ENCODE measurements around the gene GRIK3. TPM values are rescaled to one million over a fixed set of nuclear protein-coding genes. Genes with fewer than 3 reads are reported as not detected.

GRIK3 gene
- total and polyA plus RNA-seq, 7 experiments from 2014 or later: not detected

DNA sequence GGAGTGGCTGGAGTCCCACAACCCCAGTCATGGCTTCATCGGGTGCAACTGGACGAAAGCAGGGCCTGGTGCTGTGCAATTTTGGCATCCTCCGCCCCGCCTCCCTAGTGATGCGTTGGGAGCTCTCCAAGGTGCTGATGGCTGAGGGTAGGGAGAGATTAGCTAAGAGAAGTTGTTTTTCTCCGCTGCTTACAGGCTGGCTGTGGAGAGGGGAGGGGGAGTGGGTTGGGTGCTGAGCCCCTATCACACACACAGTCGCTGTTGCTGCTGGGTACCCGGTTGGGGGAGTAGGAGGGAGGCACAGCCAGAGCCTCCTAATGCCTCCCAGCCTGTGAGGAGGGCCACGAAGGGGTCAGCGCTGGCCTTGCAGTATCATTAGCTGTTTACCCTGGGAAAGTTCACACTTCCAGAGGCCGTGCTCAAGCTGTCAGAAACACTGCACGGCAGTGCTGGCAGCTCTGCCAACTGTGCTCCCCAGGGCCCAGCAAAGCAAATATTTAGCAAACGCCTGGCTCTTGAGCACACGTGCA, 110.0 kb downstream of the GRIK3 start:
- Histone ChIP-seq H3K4me3 (ENCODE audit: low read length) (no peak overlapping the region), H3K36me3 (ENCODE audit: control insufficient read depth in 2 of 3, insufficient read depth in 3 of 3, low read length in 3 of 3) (no peaks in the 10 kb centered on the region), H3K27ac (ENCODE audit: low read depth, low read length) (no peak overlapping the region), H3K4me1 (ENCODE audit: control insufficient read depth in 2 of 2, insufficient read depth in 2 of 2, low read length in 2 of 2) (no peaks in the 10 kb centered on the region), H3K9me3 (ENCODE audit: control insufficient read depth in 2 of 3, low read length in 3 of 3) (no peaks in the 10 kb centered on the region), H3K27me3 (ENCODE audit: control insufficient read depth in 2 of 2, insufficient read depth in 2 of 2, low read length in 2 of 2) (no peaks in the 10 kb centered on the region)
- CTCF ChIA-PET: no interaction called here
- peaks cover 0 to 33% (median 7%) of the 10 kb centered on the region in 5 donors for H3K27me3 Mint-ChIP-seq
- POLR2A ChIA-PET: no interaction called here
- ATAC-seq (no peak), DNase-seq (peak in 4 of 9 donors; percentile 6 to 61 (median 12))
- H3K9me3 Mint-ChIP-seq: peaks cover 0 to 8% (median 0%) of the 10 kb centered on the region in 11 donors
- H3K4me1 Mint-ChIP-seq: no peaks in the 10 kb centered on the region
- H3K4me3 Mint-ChIP-seq: no peak overlapping the region
- intact Hi-C loops (cut with micrococcal nuclease): no loop called here
- H3K36me3 Mint-ChIP-seq: no peaks in the 10 kb centered on the region
- no peak overlapping the region for H3K27ac Mint-ChIP-seq

DNA sequence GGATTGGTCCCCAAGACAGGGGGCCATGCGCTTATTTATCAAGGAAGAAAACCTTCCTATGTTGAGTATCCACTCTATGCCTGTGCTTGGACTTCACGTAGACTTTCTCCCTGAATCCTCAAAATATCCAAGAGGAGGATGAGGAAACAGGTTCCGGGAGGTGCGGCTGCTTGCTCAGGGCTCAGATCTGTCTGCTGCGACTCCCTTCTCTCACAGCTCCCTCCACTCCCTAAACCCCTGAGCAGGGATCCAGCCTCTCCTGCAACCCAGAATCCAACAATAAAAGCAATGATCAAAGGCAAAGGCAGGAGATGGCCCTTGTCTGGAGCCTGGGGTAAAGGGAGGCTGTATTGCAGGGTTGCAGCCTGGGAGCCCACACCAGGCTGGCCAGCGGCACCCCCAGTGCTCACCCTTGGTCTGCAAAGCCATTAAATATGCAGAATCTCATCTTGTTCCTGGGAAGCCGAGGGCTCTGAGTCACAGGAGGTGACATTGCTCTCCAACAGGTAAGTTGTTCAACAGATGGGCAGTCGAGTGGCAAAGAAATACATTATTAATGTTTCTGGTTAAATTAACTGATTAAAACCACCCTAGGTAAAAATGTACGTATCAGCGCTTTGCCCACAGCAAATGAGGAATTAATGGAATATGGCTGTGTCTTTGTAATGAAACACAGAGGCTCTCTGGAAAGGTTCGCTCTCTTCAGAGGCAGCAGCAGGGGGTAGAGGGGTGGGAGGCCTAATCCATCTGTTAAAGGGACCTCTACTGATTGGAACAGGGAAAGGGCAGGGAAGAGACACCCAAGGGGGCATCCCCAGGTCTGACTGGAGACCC, 111.5 kb downstream of the GRIK3 start:
- H3K9me3 Mint-ChIP-seq: peaks cover 0 to 8% (median 0%) of the 10 kb centered on the region in 11 donors
- no peak overlapping the region for H3K27ac ChIP-seq (ENCODE audit: low read depth, low read length)
- H3K27ac Mint-ChIP-seq: no peak overlapping the region
- no peak overlapping the region for H3K4me3 ChIP-seq (ENCODE audit: low read length)
- H3K27me3 Mint-ChIP-seq: peaks cover 0 to 33% (median 12%) of the 10 kb centered on the region in 5 donors
- ATAC-seq (no peak), DNase-seq (no peak)
- H3K9me3 ChIP-seq (ENCODE audit: control insufficient read depth in 2 of 3, low read length in 3 of 3): peaks cover 0 to 3% (median 0%) of the 10 kb centered on the region in 3 experiments
- H3K36me3 ChIP-seq (ENCODE audit: control insufficient read depth in 2 of 3, insufficient read depth in 3 of 3, low read length in 3 of 3): no peaks in the 10 kb centered on the region
- H3K27me3 ChIP-seq (ENCODE audit: control insufficient read depth in 2 of 2, insufficient read depth in 2 of 2, low read length in 2 of 2): no peaks in the 10 kb centered on the region
- CTCF ChIA-PET: no interaction called here
- no peaks in the 10 kb centered on the region for H3K4me1 Mint-ChIP-seq
- intact Hi-C loops (cut with micrococcal nuclease): no loop called here
- H3K36me3 Mint-ChIP-seq: no peaks in the 10 kb centered on the region
- POLR2A ChIA-PET: no interaction called here
- no peaks in the 10 kb centered on the region for H3K4me1 ChIP-seq (ENCODE audit: control insufficient read depth in 2 of 2, insufficient read depth in 2 of 2, low read length in 2 of 2)
- no peak overlapping the region for H3K4me3 Mint-ChIP-seq

DNA sequence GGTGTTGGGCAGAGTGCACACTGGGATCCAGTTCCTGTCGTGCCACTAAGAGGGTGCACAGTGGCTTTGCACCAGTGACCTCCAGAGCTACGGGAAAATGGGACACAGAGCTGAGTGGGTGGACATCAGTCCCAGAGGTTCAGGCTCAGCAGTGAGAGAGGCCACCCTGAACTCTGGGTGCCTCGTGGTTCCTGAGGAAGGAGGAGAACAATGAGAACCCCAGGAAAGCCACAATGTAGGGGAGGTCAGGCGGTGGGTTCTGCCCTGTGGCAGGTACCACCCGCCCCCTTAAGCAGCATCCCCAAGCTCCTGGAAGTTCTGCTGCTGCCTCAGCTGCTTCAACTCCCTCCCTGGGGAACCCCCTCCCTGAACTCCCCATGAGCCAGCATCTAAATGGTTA, 112.2 kb downstream of the GRIK3 start:
- H3K4me3 Mint-ChIP-seq: no peak overlapping the region

DNA sequence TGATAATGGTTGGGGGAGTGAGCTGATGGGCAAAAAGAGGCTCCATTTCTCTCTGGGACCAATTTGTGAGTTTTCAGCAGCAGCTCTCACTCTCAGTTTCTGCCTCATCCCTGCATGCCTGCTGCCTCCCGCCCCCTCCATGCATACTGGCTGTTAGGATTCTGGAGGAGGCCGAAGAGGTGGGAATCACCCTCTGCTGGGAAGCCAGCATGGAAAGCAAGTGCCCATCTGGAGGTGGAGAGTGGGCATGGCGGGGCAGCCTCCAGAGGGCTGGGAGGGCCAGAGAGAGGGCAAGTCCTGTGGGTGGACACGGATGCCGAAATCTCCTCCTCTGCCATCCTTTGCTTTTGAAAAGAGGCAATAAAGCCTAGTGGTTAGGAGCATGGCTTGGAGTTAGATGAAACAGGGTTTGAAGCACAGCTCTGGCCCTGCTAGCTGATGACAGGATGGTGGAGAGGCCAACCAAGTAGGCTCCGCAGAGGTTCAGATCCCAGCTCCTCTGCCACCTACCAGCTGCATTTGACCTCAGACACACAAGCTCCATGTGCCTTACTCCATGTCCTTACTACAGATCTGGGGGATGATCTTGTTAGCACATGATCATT, 113.4 kb downstream of the GRIK3 start:
- ATAC-seq (no peak), DNase-seq (no peak)
- H3K9me3 ChIP-seq (ENCODE audit: control insufficient read depth in 2 of 3, low read length in 3 of 3): peaks cover 0 to 3% (median 0%) of the 10 kb centered on the region in 3 experiments
- H3K4me3 Mint-ChIP-seq: no peak overlapping the region
- no peaks in the 10 kb centered on the region for H3K36me3 ChIP-seq (ENCODE audit: control insufficient read depth in 2 of 3, insufficient read depth in 3 of 3, low read length in 3 of 3)
- no peak overlapping the region for H3K4me3 ChIP-seq (ENCODE audit: low read length)
- peaks cover 0 to 33% (median 12%) of the 10 kb centered on the region in 5 donors for H3K27me3 Mint-ChIP-seq
- no peaks in the 10 kb centered on the region for H3K36me3 Mint-ChIP-seq
- ChIA-PET CTCF (no interaction called here), POLR2A (no interaction called here)
- peaks cover 0 to 13% (median 2%) of the 10 kb centered on the region in 11 donors for H3K9me3 Mint-ChIP-seq
- no peak overlapping the region for H3K27ac Mint-ChIP-seq
- no peaks in the 10 kb centered on the region for H3K27me3 ChIP-seq (ENCODE audit: control insufficient read depth in 2 of 2, insufficient read depth in 2 of 2, low read length in 2 of 2)
- no peak overlapping the region for H3K27ac ChIP-seq (ENCODE audit: low read depth, low read length)
- intact Hi-C loops (cut with micrococcal nuclease): no loop called here
- no peaks in the 10 kb centered on the region for H3K4me1 ChIP-seq (ENCODE audit: control insufficient read depth in 2 of 2, insufficient read depth in 2 of 2, low read length in 2 of 2)
- no peaks in the 10 kb centered on the region for H3K4me1 Mint-ChIP-seq

More for the DNA sequence above, 112.2 kb downstream of the GRIK3 start:
- Mint-ChIP-seq H3K4me1 (no peaks in the 10 kb centered on the region), H3K27me3 (peaks cover 0 to 33% (median 12%) of the 10 kb centered on the region in 5 donors), H3K9me3 (peaks cover 0 to 14% (median 0%) of the 10 kb centered on the region in 11 donors), H3K36me3 (no peaks in the 10 kb centered on the region), H3K27ac (no peak overlapping the region)
- Histone ChIP-seq H3K9me3 (ENCODE audit: control insufficient read depth in 2 of 3, low read length in 3 of 3) (peaks cover 0 to 3% (median 0%) of the 10 kb centered on the region in 3 experiments), H3K27ac (ENCODE audit: low read depth, low read length) (no peak overlapping the region), H3K4me1 (ENCODE audit: control insufficient read depth in 2 of 2, insufficient read depth in 2 of 2, low read length in 2 of 2) (no peaks in the 10 kb centered on the region), H3K36me3 (ENCODE audit: control insufficient read depth in 2 of 3, insufficient read depth in 3 of 3, low read length in 3 of 3) (no peaks in the 10 kb centered on the region), H3K4me3 (ENCODE audit: low read length) (no peak overlapping the region), H3K27me3 (ENCODE audit: control insufficient read depth in 2 of 2, insufficient read depth in 2 of 2, low read length in 2 of 2) (no peaks in the 10 kb centered on the region)
- intact Hi-C loops (cut with micrococcal nuclease): no loop called here
- POLR2A ChIA-PET: no interaction called here
- CTCF ChIA-PET: no interaction called here
- no peak for DNase-seq
- no peak for ATAC-seq

DNA sequence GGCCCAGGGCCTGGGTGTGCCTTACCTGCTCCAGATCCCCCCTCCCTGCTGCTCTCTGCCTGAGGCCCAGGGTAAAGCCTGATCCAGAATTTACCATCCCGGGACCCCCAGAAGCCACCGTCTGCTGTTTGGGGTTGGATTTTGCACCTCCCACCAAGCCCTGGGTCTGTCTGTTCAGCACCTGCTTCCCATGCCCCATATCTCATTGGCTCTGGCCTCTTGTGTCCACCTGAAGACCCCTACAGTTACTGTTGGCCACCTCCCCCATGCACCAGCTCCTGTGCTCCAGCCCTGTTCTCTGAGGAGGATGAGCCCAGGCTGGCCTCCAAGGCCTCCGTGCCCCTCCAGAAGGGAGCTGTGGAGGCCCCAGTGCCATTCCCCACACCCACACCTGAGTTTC, 113.9 kb downstream of the GRIK3 start:
- CTCF ChIA-PET: no interaction called here
- Histone ChIP-seq H3K27me3 (ENCODE audit: control insufficient read depth in 2 of 2, insufficient read depth in 2 of 2, low read length in 2 of 2) (no peaks in the 10 kb centered on the region), H3K36me3 (ENCODE audit: control insufficient read depth in 2 of 3, insufficient read depth in 3 of 3, low read length in 3 of 3) (no peaks in the 10 kb centered on the region), H3K27ac (ENCODE audit: low read depth, low read length) (no peak overlapping the region), H3K4me3 (ENCODE audit: low read length) (no peak overlapping the region), H3K4me1 (ENCODE audit: control insufficient read depth in 2 of 2, insufficient read depth in 2 of 2, low read length in 2 of 2) (no peaks in the 10 kb centered on the region), H3K9me3 (ENCODE audit: control insufficient read depth in 2 of 3, low read length in 3 of 3) (peaks cover 0 to 7% (median 0%) of the 10 kb centered on the region in 3 experiments)
- H3K27me3 Mint-ChIP-seq: peaks cover 0 to 33% (median 12%) of the 10 kb centered on the region in 5 donors
- H3K9me3 Mint-ChIP-seq: peaks cover 0 to 17% (median 5%) of the 10 kb centered on the region in 11 donors
- H3K4me3 Mint-ChIP-seq: no peak overlapping the region
- ATAC-seq (no peak), DNase-seq (no peak)
- intact Hi-C loops (cut with micrococcal nuclease): no loop called here
- H3K27ac Mint-ChIP-seq: peak overlapping the region in 1 of 9 donors; percentile 55
- H3K36me3 Mint-ChIP-seq: no peaks in the 10 kb centered on the region
- POLR2A ChIA-PET: no interaction called here
- no peaks in the 10 kb centered on the region for H3K4me1 Mint-ChIP-seq

DNA sequence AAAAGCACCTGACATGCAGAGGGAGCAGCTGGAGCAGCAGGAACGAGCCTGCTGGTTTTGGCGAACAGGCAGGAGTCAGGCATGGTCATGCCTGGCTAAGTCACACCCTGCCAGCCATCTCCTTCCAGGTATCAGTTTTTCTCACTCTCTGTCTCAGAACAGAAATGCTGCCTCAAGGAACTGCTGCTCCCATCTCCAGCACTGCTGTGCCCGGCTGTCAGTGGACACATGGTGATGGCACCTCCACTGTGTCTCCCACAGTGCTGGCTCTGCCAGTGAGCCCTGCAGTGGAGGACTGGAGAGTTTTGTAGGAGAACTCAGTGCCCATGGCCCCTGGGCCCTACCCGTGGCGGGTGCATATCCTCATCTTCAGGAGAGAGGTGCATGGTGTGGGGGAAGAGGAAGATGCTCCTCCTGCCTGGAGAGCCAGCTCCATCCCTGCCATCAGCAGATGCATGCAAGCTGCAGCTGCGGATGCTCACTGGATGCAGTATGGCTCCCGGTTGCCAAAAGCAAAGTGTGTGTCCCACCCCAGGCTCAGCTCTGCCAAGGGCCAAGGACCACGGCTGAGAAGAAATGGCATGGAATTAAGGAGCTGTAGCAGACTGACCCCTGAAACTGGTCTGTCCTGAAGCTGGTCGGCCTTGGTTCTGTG, 114.7 kb downstream of the GRIK3 start:
- H3K27ac ChIP-seq (ENCODE audit: low read depth, low read length): no peak overlapping the region
- no peaks in the 10 kb centered on the region for H3K4me1 Mint-ChIP-seq

More for the DNA sequence above, 114.7 kb downstream of the GRIK3 start:
- CTCF ChIA-PET: no interaction called here
- H3K27me3 Mint-ChIP-seq: peaks cover 0 to 33% (median 12%) of the 10 kb centered on the region in 5 donors
- Histone ChIP-seq H3K4me1 (ENCODE audit: control insufficient read depth in 2 of 2, insufficient read depth in 2 of 2, low read length in 2 of 2) (no peaks in the 10 kb centered on the region), H3K36me3 (ENCODE audit: control insufficient read depth in 2 of 3, insufficient read depth in 3 of 3, low read length in 3 of 3) (no peaks in the 10 kb centered on the region), H3K27me3 (ENCODE audit: control insufficient read depth in 2 of 2, insufficient read depth in 2 of 2, low read length in 2 of 2) (no peaks in the 10 kb centered on the region), H3K9me3 (ENCODE audit: control insufficient read depth in 2 of 3, low read length in 3 of 3) (peaks cover 0 to 9% (median 0%) of the 10 kb centered on the region in 3 experiments), H3K4me3 (ENCODE audit: low read length) (no peak overlapping the region)
- intact Hi-C loops (cut with micrococcal nuclease): no loop called here
- H3K4me3 Mint-ChIP-seq: no peak overlapping the region
- DNase-seq: no peak
- no peaks in the 10 kb centered on the region for H3K36me3 Mint-ChIP-seq
- no peak overlapping the region for H3K27ac Mint-ChIP-seq
- H3K9me3 Mint-ChIP-seq: peaks cover 0 to 17% (median 4%) of the 10 kb centered on the region in 11 donors
- no peak for ATAC-seq
- POLR2A ChIA-PET: no interaction called here

All from naive thymus-derived CD4-positive, alpha-beta T cell (primary cell).